IPS-NIHi11 (cell line): ENCODE data around the gene DALRD3.
A peak's percentile ranks its signal among the peaks of the same experiment; 100 is the strongest.

Experiments used
- DNase-seq: peaks from one replicate; pipeline ENCODE4 v3.0.0; 2012; ENCODE audit warnings: mixed read lengths, low spot score

DALRD3 gene, protein sequence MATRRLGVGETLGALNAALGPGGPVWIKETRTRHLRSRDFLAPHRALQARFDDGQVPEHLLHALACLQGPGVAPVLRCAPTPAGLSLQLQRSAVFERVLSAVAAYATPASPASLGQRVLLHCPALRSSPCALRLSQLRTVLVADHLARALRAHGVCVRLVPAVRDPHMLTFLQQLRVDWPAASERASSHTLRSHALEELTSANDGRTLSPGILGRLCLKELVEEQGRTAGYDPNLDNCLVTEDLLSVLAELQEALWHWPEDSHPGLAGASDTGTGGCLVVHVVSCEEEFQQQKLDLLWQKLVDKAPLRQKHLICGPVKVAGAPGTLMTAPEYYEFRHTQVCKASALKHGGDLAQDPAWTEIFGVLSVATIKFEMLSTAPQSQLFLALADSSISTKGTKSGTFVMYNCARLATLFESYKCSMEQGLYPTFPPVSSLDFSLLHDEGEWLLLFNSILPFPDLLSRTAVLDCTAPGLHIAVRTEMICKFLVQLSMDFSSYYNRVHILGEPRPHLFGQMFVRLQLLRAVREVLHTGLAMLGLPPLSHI

GRCh38 chr3:49017971-49018706 lies at the start of gene DALRD3:
DALRD3 (minus strand) TSS chr3:49018580; CDS start chr3:49018564, 16 bp downstream.
- DNase-seq, result peak; percentile 76

GRCh38 chr3:49058011-49058410 lies 39.6 kb upstream of the DALRD3 start:
- no peak for DNase-seq

GRCh38 chr3:49057268-49057667 lies 38.9 kb upstream of the DALRD3 start:
- no peak for DNase-seq

- no peak for DNase-seq
Observed at GRCh38 chr3:49054344-49054862, 36.0 kb upstream of the DALRD3 start.

DNA sequence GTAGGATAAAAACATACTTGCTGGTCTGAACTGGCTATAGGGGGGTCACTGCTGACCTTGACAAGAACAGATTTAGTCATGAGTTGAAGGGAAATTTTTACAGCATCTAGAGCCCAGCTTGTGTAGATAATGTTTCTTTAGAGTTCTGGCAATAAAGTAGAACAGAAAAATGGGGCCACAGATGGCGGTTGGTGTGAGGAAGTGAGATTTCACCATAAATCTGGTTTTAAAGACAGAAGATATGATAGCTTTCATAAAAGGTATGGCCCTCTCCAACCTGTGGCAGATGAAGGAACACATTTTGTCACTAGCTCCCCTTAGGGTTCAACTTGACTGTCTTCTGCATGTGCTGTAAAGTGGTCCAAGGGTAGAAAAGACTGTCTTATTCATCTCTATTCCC lies 35.2 kb upstream of the DALRD3 start:
- DNase-seq, result no peak

DNA sequence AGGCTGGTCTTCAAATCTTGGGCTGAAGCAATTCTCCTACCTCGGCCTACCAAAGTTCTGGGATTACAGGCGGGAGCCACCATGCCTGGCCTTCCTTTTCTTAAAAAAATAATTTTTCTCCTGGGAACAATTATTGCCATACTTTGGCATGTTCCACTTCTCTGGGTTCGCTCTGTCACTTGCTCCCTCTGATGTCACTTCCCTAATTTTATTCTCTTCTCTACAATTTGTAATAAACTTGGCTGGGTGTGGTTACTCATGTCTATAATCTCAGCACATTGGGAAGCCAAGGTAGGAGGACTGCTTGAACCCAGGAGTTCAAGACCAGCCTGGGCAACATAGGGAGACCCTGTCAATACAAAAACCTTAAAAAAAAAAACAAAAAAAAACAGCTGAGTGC lies 16.9 kb upstream of the DALRD3 start:
- DNase-seq, result no peak

DNA sequence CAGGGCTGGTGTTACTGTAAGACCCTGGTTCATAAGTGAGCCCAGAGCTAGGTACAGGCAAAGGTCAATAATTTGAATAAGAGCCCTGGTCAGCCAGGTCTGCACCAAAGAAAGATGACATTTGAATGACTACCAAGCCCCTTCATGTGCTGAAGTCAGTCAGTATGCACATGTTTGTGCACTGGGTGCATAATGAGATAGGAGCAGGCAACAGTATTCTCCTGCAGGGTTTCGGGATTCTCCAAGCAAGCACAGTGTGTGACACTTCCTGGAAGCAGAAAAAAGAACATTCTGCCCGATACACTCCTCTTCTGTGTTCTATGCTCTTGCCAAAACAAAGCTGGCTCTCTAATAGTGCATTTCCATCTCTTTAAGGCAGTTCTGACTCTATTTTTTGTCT lies 16.3 kb upstream of the DALRD3 start:
- no peak for DNase-seq

DNA sequence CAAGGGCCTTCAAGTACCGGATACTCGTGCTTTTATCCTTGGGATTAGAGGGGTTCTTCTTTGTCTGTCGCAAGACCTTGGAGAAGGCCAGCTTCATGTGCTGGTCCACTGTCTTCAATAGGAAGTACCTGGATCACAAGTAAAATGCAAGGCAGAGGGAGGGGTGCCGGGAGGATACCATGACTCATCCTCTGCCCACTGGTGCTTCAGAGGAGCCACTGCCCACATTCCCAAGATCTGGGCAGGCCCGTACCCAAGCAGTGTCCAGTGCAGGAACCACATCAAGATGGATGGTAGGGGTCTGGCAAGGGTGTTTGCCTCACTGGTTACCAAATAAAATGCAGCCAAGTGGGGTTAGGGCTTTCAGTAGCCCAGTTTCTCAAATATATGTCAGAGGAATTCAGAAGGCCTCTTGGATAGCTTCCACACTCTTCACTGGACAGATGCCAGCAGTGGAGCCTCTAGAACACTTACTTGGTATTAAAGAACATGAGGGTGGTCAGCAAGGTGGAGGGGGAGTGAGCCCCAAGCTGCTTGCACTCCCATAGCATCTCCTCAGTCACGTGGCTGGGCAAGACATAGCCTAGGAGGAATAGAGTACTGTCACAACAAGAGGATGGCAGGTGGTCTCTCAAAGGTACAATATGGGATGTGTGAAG lies 14.4 kb upstream of the DALRD3 start:
- DNase-seq, result no peak

- no peak for DNase-seq
Observed at GRCh38 chr3:49030321-49030720, 11.9 kb upstream of the DALRD3 start.

GRCh38 chr3:49029563-49029884 lies 11.1 kb upstream of the DALRD3 start:
- no peak for DNase-seq

GRCh38 chr3:49028673-49029562 lies 10.5 kb upstream of the DALRD3 start, which contains the start of gene IMPDH2:
IMPDH2 (minus strand) TSS chr3:49029398; CDS start chr3:49029350, 48 bp downstream.
- peak; percentile 89 for DNase-seq

GRCh38 chr3:49028298-49028672 lies 9.9 kb upstream of the DALRD3 start:
- DNase-seq, result no peak

GRCh38 chr3:49027634-49028033 lies 9.3 kb upstream of the DALRD3 start:
- no peak for DNase-seq

DNA sequence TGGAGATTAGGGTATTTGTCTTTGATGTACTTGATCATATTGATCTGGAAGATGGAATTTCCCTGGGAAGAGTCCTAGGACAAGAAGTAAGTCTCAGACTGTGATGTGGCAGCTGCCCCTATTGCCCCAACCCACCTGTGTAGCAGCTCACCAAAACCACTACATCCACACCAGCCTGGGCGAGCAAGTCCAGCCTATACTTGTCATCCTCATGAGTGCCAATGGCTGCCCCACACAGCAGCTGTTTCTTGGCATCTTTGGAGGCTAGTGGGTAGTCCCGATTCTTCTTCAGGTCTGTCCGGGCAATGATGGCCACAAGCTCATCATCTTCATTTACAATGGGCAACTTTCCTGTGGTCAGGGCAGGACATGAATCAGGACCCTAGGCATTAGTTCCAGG lies 8.2 kb upstream of the DALRD3 start:
- no peak for DNase-seq

DNA sequence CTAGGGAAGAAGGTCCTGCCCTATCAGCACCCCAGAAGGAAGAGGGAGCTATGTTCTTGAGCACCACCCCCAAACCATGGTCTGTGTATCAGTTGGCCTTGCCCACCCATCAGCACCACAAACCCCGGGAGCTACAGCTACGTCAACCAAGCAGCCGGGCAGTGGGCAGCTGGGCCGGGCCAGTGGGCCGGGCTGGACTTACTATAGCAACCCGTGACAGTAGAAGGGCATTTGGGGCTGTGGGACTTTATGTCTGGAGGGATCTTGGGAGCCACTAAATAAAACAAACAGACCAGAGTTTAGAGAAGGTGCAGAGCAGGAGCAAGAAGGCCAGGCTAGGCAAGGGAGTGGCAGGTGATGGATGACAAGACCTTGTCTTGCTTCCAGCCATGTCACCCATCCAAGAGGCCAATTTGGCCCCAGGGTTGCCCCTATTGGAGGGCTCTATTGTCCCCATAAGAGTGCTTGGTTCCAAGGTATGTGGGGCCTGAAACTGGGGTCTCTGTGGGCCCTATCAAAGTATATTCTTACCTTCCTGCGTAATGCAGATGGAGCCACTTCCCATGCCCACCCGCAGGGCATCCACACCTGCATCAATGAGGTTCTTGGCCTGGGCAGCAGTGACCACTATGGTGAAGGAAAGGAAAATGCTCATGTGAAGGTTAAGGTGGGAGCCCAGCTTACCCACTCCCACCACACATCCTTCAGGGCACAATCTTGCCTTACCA lies 7.6 kb upstream of the DALRD3 start:
- DNase-seq, result no peak

- DNase-seq, result no peak
Observed at GRCh38 chr3:49025005-49025792, 6.8 kb upstream of the DALRD3 start.

DNA sequence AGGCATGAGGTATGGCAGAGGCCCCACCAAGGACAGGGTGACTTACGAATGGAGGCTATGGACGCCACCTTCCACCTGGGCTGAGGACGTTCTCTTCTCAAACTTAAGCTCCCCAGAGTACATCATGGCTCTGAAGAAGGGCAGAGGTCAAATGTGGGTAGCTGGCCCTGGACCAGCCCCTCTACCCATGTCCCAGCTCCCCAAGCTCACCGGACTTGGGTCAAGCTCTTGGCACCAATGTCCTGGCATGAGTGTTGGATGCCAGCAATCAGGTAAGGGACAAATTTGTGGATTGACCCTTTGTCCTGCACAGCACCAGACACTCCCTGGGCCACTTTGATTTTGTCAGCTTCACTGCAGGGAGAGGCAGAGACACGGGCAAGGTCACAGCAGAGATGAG lies 6.1 kb upstream of the DALRD3 start:
- DNase-seq, result no peak

- DNase-seq, result no peak
Observed at GRCh38 chr3:49023775-49024174, 5.4 kb upstream of the DALRD3 start.

- DNase-seq, result no peak
Observed at GRCh38 chr3:49022688-49023171, 4.3 kb upstream of the DALRD3 start.
